Suppressor macrophage treated with lipopolysaccharide for 1 hour (primary cell): ENCODE results near the gene SPTBN4.
"Not testable (repeated sequence)": the region's sequence is repeated elsewhere in the genome, so short reads cannot be mapped to it uniquely, and the experiment has no call there.

Source experiments
- DNase-seq, 3 donors: peaks; one replicate each; pipeline ENCODE4 v3.0.0-alpha.2; 2020 to 2022

The SPTBN4 gene

GRCh38 chr19:40465557-40466218 is 1.1 kb upstream of the SPTBN4 start, which contains the start of gene BLVRB:
TSS of gene BLVRB (minus strand) at chr19:40465745. CDS start at chr19:40465688, 57 bp downstream.
- DNase-seq, result peak; percentile 99 to 100 (median 100)

GRCh38 chr19:40466219-40466984 is 399 bp upstream of the SPTBN4 start:
- DNase-seq, result peak in 2 of 3 donors; percentile 78 to 83

- DNase-seq, result peak in 2 of 3 donors; percentile 32 to 53
Measured at GRCh38 chr19:40469011-40469410, 2.2 kb downstream of the SPTBN4 start.

- DNase-seq, result no peak
Measured at GRCh38 chr19:40471111-40471510, 4.3 kb downstream of the SPTBN4 start.

GRCh38 chr19:40472516-40472915 is 5.7 kb downstream of the SPTBN4 start:
- DNase-seq, result no peak

- DNase-seq, result no peak
Measured at GRCh38 chr19:40474737-40475136, 7.9 kb downstream of the SPTBN4 start.

GRCh38 chr19:40475878-40476644 is 9.3 kb downstream of the SPTBN4 start:
- not testable (repeated sequence) for DNase-seq

GRCh38 chr19:40486017-40486416 is 19.2 kb downstream of the SPTBN4 start:
- no peak for DNase-seq

GRCh38 chr19:40489882-40490230 is 23.1 kb downstream of the SPTBN4 start:
- DNase-seq, result no peak

GRCh38 chr19:40492274-40492673 is 25.5 kb downstream of the SPTBN4 start:
- DNase-seq, result no peak

GRCh38 chr19:40493778-40494177 is 27.0 kb downstream of the SPTBN4 start:
- DNase-seq, result no peak

GRCh38 chr19:40494191-40494838 is 27.5 kb downstream of the SPTBN4 start:
- DNase-seq, result no peak

GRCh38 chr19:40497214-40497613 is 30.4 kb downstream of the SPTBN4 start:
- DNase-seq, result no peak

- DNase-seq, result no peak
Measured at GRCh38 chr19:40499320-40499719, 32.5 kb downstream of the SPTBN4 start.

GRCh38 chr19:40500678-40501530 is 34.1 kb downstream of the SPTBN4 start:
- DNase-seq, result not testable (repeated sequence)

- DNase-seq, result no peak
Measured at GRCh38 chr19:40501599-40501998, 34.8 kb downstream of the SPTBN4 start.

GRCh38 chr19:40502081-40502480 is 35.3 kb downstream of the SPTBN4 start:
- no peak for DNase-seq

GRCh38 chr19:40502647-40503319 is 36.0 kb downstream of the SPTBN4 start:
- no peak for DNase-seq

GRCh38 chr19:40503320-40503695 is 36.5 kb downstream of the SPTBN4 start:
- no peak for DNase-seq

- no peak for DNase-seq
Measured at GRCh38 chr19:40506099-40506498, 39.3 kb downstream of the SPTBN4 start.

GRCh38 chr19:40507892-40508291 is 41.1 kb downstream of the SPTBN4 start:
- no peak for DNase-seq
